ENCODE measurements around the gene RNF223. TPM values are rescaled to one million over a fixed set of nuclear protein-coding genes. Genes with fewer than 3 reads are reported as not detected.

The RNF223 gene
- polyA plus RNA-seq, 4 donors = 0.15 to 0.45 (median 0.18) TPM; not detected in 1

- Histone ChIP-seq H3K4me3 (ENCODE audit: low read depth in 1 of 3, low read length in 3 of 3) (no peak overlapping the region), H3K27me3 (ENCODE audit: control insufficient read depth in 3 of 3, insufficient read depth in 3 of 3, low read length in 3 of 3) (peaks cover 0 to 23% (median 4%) of the 10 kb centered on the region in 3 donors), H3K27ac (ENCODE audit: low read depth in 1 of 3, low read length in 2 of 3) (no peak overlapping the region), H3K36me3 (ENCODE audit: control insufficient read depth in 3 of 3, insufficient read depth in 2 of 3, low read depth in 1 of 3, low read length in 3 of 3) (peaks cover 0 to 67% (median 0%) of the 10 kb centered on the region in 3 donors), H3K9me3 (ENCODE audit: control insufficient read depth in 2 of 2, insufficient read depth in 1 of 2, low read depth in 1 of 2, low read length in 1 of 2) (no peaks in the 10 kb centered on the region), H3K4me1 (ENCODE audit: control insufficient read depth in 3 of 3, insufficient read depth in 2 of 3, low read depth in 1 of 3, low read length in 2 of 3) (peaks cover 3 to 19% (median 6%) of the 10 kb centered on the region in 3 donors)
- DNase-seq (peak in 1 of 2 donors; percentile 28), FAIRE-seq (no peak)
- WGBS, 3 donors = 45 to 77% (median 59%) methylated on average over 29 to 30 of the region's 30 CpGs
Measured at GRCh38 chr1:1037366-1038327, 36.5 kb downstream of the RNF223 start.

GRCh38 chr1:1035291-1035943, 38.7 kb downstream of the RNF223 start:
- Histone ChIP-seq H3K36me3 (ENCODE audit: control insufficient read depth in 3 of 3, insufficient read depth in 2 of 3, low read depth in 1 of 3, low read length in 3 of 3) (peaks cover 0 to 59% (median 0%) of the 10 kb centered on the region in 3 donors), H3K27me3 (ENCODE audit: control insufficient read depth in 3 of 3, insufficient read depth in 3 of 3, low read length in 3 of 3) (peaks cover 0 to 23% (median 4%) of the 10 kb centered on the region in 3 donors), H3K4me1 (ENCODE audit: control insufficient read depth in 3 of 3, insufficient read depth in 2 of 3, low read depth in 1 of 3, low read length in 2 of 3) (peaks cover 3 to 37% (median 5%) of the 10 kb centered on the region in 3 donors), H3K27ac (ENCODE audit: low read depth in 1 of 3, low read length in 2 of 3) (no peak overlapping the region), H3K9me3 (ENCODE audit: control insufficient read depth in 2 of 2, insufficient read depth in 1 of 2, low read depth in 1 of 2, low read length in 1 of 2) (no peaks in the 10 kb centered on the region), H3K4me3 (ENCODE audit: low read depth in 1 of 3, low read length in 3 of 3) (no peak overlapping the region)
- FAIRE-seq (no peak), DNase-seq (no peak)
- WGBS, 3 donors = 87 to 91% (median 88%) methylated on average over 17 to 19 of the region's 19 CpGs

GRCh38 chr1:1034439-1034781, 39.7 kb downstream of the RNF223 start:
- 63 to 70% (median 69%) methylated on average over 25 to 30 of the region's 30 CpGs for WGBS, 3 donors
- DNase-seq (no peak), FAIRE-seq (no peak)
- Histone ChIP-seq H3K9me3 (ENCODE audit: control insufficient read depth in 2 of 2, insufficient read depth in 1 of 2, low read depth in 1 of 2, low read length in 1 of 2) (no peaks in the 10 kb centered on the region), H3K27ac (ENCODE audit: low read depth in 1 of 3, low read length in 2 of 3) (no peak overlapping the region), H3K27me3 (ENCODE audit: control insufficient read depth in 3 of 3, insufficient read depth in 3 of 3, low read length in 3 of 3) (peaks cover 0 to 15% (median 4%) of the 10 kb centered on the region in 3 donors), H3K4me3 (ENCODE audit: low read depth in 1 of 3, low read length in 3 of 3) (no peak overlapping the region), H3K4me1 (ENCODE audit: control insufficient read depth in 3 of 3, insufficient read depth in 2 of 3, low read depth in 1 of 3, low read length in 2 of 3) (peaks cover 0 to 27% (median 3%) of the 10 kb centered on the region in 3 donors), H3K36me3 (ENCODE audit: control insufficient read depth in 3 of 3, insufficient read depth in 2 of 3, low read depth in 1 of 3, low read length in 3 of 3) (peaks cover 0 to 59% (median 0%) of the 10 kb centered on the region in 3 donors)

GRCh38 chr1:1033731-1034438, 40.2 kb downstream of the RNF223 start:
- Histone ChIP-seq H3K4me1 (ENCODE audit: control insufficient read depth in 3 of 3, insufficient read depth in 2 of 3, low read depth in 1 of 3, low read length in 2 of 3) (peaks cover 0 to 22% (median 0%) of the 10 kb centered on the region in 3 donors), H3K36me3 (ENCODE audit: control insufficient read depth in 3 of 3, insufficient read depth in 2 of 3, low read depth in 1 of 3, low read length in 3 of 3) (peaks cover 0 to 60% (median 0%) of the 10 kb centered on the region in 3 donors), H3K27me3 (ENCODE audit: control insufficient read depth in 3 of 3, insufficient read depth in 3 of 3, low read length in 3 of 3) (peaks cover 0 to 11% (median 4%) of the 10 kb centered on the region in 3 donors), H3K27ac (ENCODE audit: low read depth in 1 of 3, low read length in 2 of 3) (no peak overlapping the region), H3K4me3 (ENCODE audit: low read depth in 1 of 3, low read length in 3 of 3) (peak overlapping the region in 2 of 3 donors; percentile 19 to 51), H3K9me3 (ENCODE audit: control insufficient read depth in 2 of 2, insufficient read depth in 1 of 2, low read depth in 1 of 2, low read length in 1 of 2) (no peaks in the 10 kb centered on the region)
- no peak for FAIRE-seq
- 7 to 13% (median 13%) methylated on average over 35 to 71 of the region's 71 CpGs for WGBS, 3 donors
- peak in 1 of 2 donors; percentile 51 for DNase-seq

GRCh38 chr1:1033009-1033587, 41.0 kb downstream of the RNF223 start:
- Histone ChIP-seq H3K4me1 (ENCODE audit: control insufficient read depth in 3 of 3, insufficient read depth in 2 of 3, low read depth in 1 of 3, low read length in 2 of 3) (peaks cover 0 to 22% (median 0%) of the 10 kb centered on the region in 3 donors), H3K9me3 (ENCODE audit: control insufficient read depth in 2 of 2, insufficient read depth in 1 of 2, low read depth in 1 of 2, low read length in 1 of 2) (no peaks in the 10 kb centered on the region), H3K4me3 (ENCODE audit: low read depth in 1 of 3, low read length in 3 of 3) (peak overlapping the region in 2 of 3 donors; percentile 36 to 51), H3K27ac (ENCODE audit: low read depth in 1 of 3, low read length in 2 of 3) (peak overlapping the region in 1 of 3 donors; percentile 84), H3K36me3 (ENCODE audit: control insufficient read depth in 3 of 3, insufficient read depth in 2 of 3, low read depth in 1 of 3, low read length in 3 of 3) (peaks cover 0 to 55% (median 0%) of the 10 kb centered on the region in 3 donors), H3K27me3 (ENCODE audit: control insufficient read depth in 3 of 3, insufficient read depth in 3 of 3, low read length in 3 of 3) (peaks cover 0 to 5% (median 0%) of the 10 kb centered on the region in 3 donors)
- DNase-seq (peak; percentile 79 to 94), FAIRE-seq (no peak)
- 0 to 10% (median 3%) methylated on average over 30 to 73 of the region's 73 CpGs for WGBS, 3 donors

DNA sequence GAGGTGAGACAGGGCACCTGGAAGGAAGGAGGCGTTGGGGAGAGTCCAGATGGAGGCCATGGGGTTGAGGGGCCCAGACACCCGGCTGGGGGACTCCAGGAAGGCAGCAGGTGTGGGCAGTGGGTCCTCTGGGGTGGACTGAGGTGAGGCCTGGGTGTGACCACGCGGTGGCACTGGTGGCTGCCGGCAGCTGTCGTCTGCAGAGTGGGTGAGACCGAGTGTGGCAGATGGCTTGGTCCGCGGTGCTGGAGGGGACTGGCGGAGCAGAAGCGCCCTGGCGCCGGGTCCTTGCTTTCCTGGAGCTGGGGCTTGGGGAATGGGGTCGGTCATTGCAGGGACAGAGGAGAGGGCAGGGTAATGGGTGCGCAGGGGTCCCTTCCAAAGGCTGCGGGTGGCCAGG, 41.7 kb downstream of the RNF223 start:
- DNase-seq (peak; percentile 53 to 58), FAIRE-seq (no peak)
- Histone ChIP-seq H3K27me3 (ENCODE audit: control insufficient read depth in 3 of 3, insufficient read depth in 3 of 3, low read length in 3 of 3) (peaks cover 0 to 2% (median 0%) of the 10 kb centered on the region in 3 donors), H3K4me3 (ENCODE audit: low read depth in 1 of 3, low read length in 3 of 3) (peak overlapping the region in 1 of 3 donors; percentile 36), H3K36me3 (ENCODE audit: control insufficient read depth in 3 of 3, insufficient read depth in 2 of 3, low read depth in 1 of 3, low read length in 3 of 3) (peaks cover 0 to 55% (median 0%) of the 10 kb centered on the region in 3 donors), H3K4me1 (ENCODE audit: control insufficient read depth in 3 of 3, insufficient read depth in 2 of 3, low read depth in 1 of 3, low read length in 2 of 3) (peaks cover 0 to 22% (median 0%) of the 10 kb centered on the region in 3 donors), H3K27ac (ENCODE audit: low read depth in 1 of 3, low read length in 2 of 3) (peak overlapping the region in 1 of 3 donors; percentile 84), H3K9me3 (ENCODE audit: control insufficient read depth in 2 of 2, insufficient read depth in 1 of 2, low read depth in 1 of 2, low read length in 1 of 2) (no peaks in the 10 kb centered on the region)
- 11 to 32% (median 13%) methylated on average over 11 to 16 of the region's 16 CpGs for WGBS, 3 donors

DNA sequence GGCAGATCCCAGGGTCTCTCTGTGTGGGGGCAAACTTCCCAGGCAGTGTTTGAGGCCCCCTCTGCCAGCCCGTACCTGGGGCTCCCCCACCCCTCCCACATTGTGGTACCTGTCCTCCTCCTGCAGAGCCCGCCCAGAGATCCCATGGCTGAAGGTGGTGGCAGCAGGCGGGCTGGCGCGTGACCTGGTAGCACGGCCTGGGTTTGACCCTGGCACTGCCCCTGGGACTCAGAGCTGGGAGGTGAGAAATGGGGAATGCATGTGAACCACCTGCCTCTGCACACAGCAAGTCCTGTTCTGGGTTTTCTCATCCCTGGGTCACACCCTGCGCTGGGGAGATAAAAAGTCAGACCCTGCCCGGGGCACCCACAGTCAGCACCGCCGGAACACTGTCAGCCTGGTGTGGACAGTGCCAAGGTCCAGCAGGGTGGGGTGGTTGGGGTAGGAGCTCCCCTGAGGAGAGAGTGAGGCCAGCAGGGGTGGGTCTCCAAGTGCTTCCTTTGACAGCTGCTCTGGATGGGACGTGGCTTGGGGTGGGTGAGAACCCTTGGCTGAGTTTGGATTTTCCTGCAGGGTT, 42.4 kb downstream of the RNF223 start:
- H3K4me1 ChIP-seq (ENCODE audit: control insufficient read depth in 3 of 3, insufficient read depth in 2 of 3, low read depth in 1 of 3, low read length in 2 of 3) = peaks cover 0 to 25% (median 0%) of the 10 kb centered on the region in 3 donors
- peak overlapping the region in 1 of 3 donors; percentile 36 for H3K4me3 ChIP-seq (ENCODE audit: low read depth in 1 of 3, low read length in 3 of 3)
- DNase-seq = peak; percentile 63 to 81
- H3K36me3 ChIP-seq (ENCODE audit: control insufficient read depth in 3 of 3, insufficient read depth in 2 of 3, low read depth in 1 of 3, low read length in 3 of 3) = peaks cover 0 to 55% (median 0%) of the 10 kb centered on the region in 3 donors
- peak overlapping the region in 1 of 3 donors; percentile 84 for H3K27ac ChIP-seq (ENCODE audit: low read depth in 1 of 3, low read length in 2 of 3)
- H3K27me3 ChIP-seq (ENCODE audit: control insufficient read depth in 3 of 3, insufficient read depth in 3 of 3, low read length in 3 of 3) = peaks cover 0 to 2% (median 0%) of the 10 kb centered on the region in 3 donors
- WGBS, 3 donors = 39 to 70% (median 52%) methylated on average over 11 of the region's 11 CpGs
- no peak for FAIRE-seq
- no peaks in the 10 kb centered on the region for H3K9me3 ChIP-seq (ENCODE audit: control insufficient read depth in 2 of 2, insufficient read depth in 1 of 2, low read depth in 1 of 2, low read length in 1 of 2)

Measured in small intestine (tissue), 7 donors.